Testis (tissue), 2 donors: ENCODE data around the gene NXPH4.

ENCODE experiments used
- CTCF ChIP-seq, 3 experiments: fragments of 450-650 bp in 2 of 3; fragments of 200-600 bp in 1 of 3; sonication (generic) in 1 of 3; IDR thresholded peaks; one replicate each; pipeline ENCODE4 v1.5.1; 2016 to 2019; ENCODE audit warnings: antibody characterized with exemption in 3 of 3, mild to moderate bottlenecking in 2 of 3, moderate library complexity in 1 of 3
- POLR2A ChIP-seq: fragments of 450-650 bp; IDR thresholded peaks from one replicate; pipeline ENCODE4 v1.6.1; 2017; ENCODE audit warnings: antibody characterized with exemption, mild to moderate bottlenecking, moderate library complexity

GRCh38 chr12:57187222-57188089, 29.1 kb upstream of the NXPH4 start:
- TF ChIP-seq CTCF (IDR thresholded peaks at IDR 0.05) = no peak
- no peak for TF ChIP-seq POLR2A
